GM18868 (cell line): ENCODE results near the gene PPP2R5C.
A peak's percentile ranks its signal among the peaks of the same experiment; 100 is the strongest.

Experiments used
- ATAC-seq: cut with Tn5 transposase; IDR thresholded peaks from one replicate; pipeline ENCODE4 v1.9.1; 2021; ENCODE audit warnings: mild to moderate bottlenecking, moderate library complexity; ENCODE audit not compliant: unreplicated experiment

The PPP2R5C gene

DNA sequence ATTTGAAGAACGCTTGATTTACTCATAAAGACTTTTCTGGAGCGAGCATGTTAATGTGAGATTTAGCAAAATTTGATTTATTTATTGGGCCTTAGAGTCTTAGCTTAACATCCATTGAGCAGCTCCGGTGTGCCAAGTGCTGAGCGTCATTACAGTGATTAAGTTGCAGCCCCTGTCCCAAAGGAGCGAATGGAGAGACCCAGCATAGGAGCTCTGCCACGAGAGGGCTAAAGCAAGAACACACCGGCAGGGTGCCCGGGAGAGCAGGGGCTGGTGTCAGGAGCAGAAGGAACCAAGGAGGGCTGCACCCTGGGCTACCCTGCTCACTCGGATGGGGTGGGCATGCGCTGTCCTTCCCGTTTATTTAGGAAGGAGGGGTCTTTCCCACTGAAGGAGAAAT lies 50.6 kb downstream of the PPP2R5C start:
- ATAC-seq: no peak

DNA sequence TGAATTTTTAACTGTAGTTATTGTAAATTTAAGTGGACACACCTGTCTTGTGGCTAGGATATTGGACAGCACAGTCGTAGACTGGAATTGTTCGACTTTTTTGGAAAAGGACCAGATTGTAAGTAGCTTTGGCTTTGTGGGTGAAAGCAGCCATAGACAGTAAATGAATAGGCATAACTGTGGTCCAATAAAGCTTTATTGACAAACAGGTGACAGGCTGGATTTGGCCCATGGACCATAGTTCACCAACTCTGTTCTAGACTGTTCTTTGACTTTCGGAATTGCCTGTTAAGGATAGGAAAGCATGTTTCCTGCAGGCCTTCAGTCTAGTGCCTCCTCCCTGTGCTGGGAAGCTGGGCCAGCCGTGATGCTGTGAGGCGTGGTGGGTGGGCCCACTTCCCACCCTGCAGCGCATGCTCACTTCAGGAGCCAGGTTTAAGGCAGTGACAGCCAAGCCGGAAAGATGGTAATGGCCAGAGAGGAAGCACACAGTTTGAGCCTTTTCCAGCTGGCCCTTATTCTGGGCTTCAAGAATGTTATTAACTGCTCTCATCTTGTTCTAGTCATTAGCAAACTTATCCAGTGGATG lies 51.8 kb downstream of the PPP2R5C start:
- no peak for ATAC-seq

DNA sequence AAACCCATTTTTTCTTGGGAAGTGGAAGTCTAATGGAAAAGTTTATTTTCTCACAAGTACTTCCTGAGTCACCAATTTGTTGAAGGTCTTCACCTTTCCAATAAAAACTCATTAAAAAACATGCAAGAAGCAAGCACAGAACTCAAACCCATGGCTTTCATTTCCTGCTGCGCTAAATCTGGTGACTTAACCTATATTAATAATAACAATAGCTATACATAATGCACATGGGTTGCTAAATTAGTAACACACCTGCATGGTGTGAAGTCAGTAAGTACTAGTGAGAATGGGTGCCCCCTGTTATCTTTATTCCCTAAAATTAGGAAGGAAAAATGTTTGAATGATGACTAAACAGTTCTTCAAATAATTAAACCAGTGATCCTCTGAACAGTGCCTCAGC lies 52.3 kb downstream of the PPP2R5C start:
- no peak for ATAC-seq

DNA sequence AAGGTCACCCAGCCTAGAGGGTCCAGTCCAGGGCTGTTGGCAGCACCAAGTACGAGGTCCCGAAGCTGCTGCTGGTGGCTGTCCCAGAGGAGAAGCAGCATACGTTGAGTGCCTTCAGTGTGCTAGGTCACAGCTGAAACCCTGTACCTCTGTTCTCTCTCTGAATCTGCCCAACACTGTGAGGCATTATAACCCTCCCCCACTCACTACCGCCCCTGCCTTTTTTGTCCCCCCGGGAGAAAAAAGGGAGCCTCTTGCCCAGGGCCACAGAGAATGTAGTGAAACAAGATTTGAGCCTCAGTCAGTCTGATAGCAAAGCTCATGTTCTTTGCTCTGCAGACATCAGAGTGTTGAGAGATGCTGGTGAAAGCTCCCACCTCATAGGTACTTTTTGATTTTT lies 53.4 kb downstream of the PPP2R5C start:
- ATAC-seq: no peak

GRCh38 chr14:101815994-101816393 lies 54.5 kb downstream of the PPP2R5C start:
- ATAC-seq: no peak

DNA sequence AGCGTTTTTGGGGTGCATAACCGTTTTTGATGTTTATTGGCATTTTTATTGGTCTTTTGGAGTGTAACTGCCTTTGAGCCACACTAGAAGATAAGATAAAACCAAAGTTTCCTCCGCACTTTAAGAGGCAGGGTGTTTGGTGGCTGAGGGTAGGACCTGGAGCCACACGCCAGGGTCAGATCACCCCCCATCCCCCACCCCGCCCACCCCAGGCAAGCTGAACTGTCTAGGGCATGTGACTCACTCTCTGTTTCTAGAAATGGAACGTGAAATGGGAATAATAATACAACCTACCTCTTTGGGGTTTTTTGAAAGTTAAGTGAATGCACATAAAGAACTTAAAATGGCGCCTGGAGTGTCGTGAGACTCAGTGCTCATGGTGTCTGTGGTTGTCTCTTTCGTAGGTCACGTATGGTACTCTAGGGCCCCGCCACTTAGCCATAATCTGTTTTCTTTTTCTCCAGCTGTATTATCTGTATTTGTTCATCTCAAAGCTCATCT lies 56.0 kb downstream of the PPP2R5C start:
- ATAC-seq: no peak

DNA sequence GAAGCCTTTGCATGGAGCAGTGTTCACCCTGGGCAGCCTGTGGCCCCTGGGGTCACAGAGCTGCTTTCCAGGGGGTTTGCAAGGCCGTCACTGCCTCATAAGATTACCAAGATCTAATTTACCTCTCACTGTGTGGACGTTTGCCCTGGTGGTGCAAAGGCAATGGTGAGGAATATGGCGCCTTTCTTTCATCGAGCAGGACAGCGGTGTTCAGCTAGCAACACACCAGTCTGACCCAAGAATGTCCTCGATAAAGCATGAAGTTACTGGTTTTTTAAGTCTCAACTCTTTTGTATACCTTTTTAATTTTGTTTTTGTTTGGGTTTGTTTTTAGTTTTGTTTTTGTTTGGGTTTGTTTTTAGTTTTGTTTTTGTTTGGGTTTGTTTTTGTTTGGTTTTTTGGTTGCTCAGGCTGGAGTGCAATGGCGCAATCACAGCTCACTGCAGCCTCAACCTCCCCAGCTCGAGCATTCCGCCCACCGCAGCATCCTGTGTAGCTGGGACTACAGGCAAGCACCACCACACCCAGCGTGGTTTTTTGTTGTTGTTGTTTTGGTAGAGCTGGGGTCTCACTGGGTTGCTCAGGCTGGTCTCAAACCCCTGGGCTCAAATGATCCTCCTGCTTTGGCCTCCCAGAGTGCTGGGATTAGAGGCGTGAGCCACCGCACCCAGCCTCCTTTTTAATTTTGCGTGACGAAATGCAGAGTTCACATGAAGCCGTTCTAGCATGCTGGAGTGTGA lies 57.9 kb downstream of the PPP2R5C start:
- ATAC-seq: no peak

- no peak for ATAC-seq
Observed at GRCh38 chr14:101820283-101820798, 58.8 kb downstream of the PPP2R5C start.

DNA sequence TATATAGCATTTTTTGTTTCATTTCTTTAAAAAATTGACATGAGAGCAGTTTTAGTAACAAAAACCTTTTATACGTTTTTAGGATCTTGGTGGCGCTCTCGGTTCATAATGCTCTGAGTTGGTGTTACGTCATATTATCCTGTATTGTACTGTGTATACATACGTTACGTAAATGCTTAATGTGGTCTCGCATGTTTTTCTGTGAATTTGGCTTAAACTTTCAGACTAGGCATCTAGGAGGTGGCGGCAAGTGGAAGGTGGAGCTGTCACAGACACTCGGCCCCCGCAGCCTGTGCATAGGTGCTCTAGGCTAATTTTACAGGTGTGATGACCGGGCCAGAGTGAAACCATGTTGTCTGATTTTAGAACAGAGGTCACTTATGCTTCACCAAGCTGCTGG lies 60.0 kb downstream of the PPP2R5C start:
- ATAC-seq: no peak

- ATAC-seq: no peak
Observed at GRCh38 chr14:101823066-101823465, 61.6 kb downstream of the PPP2R5C start.

DNA sequence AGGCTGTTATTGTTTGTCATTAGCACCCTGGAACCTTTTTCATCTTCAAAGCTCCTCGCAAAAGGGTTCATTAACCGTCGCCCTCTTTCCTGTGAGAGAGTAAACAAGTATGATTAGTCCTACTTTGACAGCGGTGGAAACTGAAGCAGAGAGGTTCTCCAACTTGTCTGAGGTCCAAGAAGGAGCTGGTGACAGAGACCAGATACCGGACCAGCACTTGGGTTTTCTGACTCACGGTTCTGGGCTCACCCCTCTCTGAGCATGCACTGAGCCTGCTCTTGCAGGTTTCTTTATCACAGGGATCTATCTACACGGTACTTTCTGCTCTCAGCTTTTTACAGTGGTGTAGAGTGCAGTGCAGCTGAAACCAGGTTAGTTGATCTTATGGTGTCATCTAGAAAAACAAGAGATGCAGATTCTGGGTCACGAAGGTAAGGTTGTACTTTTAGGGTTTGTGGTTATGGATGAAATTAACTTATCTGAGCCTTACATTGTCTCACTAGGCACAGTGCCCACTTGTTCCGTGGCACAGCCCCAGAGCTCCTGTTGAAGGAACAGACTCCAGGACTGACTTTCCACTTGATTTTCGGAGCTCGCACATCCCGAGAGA lies 62.1 kb downstream of the PPP2R5C start:
- peak; percentile 66 for ATAC-seq

GRCh38 chr14:101824339-101824727 lies 62.8 kb downstream of the PPP2R5C start:
- no peak for ATAC-seq

GRCh38 chr14:101825797-101826196 lies 64.3 kb downstream of the PPP2R5C start:
- no peak for ATAC-seq

- no peak for ATAC-seq
Observed at GRCh38 chr14:101826351-101826750, 64.8 kb downstream of the PPP2R5C start.

GRCh38 chr14:101827286-101827685 lies 65.8 kb downstream of the PPP2R5C start:
- ATAC-seq: no peak

DNA sequence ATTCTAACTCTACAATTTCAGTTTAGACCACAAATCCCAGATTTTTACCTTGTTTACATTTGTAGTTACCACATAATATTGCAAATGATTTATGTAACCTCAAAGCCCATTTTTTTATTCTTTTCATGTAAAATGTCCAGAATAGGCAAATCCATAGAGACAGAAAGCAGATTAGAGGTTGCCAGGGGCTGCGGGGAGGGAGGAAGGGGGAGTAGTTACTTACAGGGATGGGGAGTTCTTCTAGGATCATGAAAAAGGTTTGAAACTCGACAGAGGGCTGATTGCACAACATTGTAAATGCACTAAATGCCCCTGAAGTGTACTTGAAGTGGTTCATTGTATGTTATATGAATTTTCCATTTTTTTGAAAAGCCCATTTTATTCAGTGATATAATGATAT lies 66.5 kb downstream of the PPP2R5C start:
- ATAC-seq: no peak

DNA sequence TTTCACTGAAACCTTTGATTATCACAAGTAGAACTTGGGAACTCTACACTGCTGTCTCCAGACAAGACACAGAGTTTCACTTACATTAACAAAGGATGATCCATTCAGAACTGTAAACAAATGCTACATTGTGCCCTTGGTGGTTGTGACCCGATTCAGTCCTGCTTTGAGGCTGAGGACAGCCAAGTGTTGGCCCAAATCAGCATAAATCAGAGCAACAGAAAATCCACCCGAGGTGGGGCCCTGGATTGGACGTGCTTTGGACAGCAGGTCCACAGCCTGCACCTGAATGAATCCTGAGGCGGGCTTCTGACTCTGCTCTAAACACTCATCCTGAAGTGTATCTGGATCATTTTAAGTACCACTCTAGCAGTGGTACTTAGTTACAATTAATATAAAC lies 68.8 kb downstream of the PPP2R5C start:
- no peak for ATAC-seq

- ATAC-seq: no peak
Observed at GRCh38 chr14:101833045-101833444, 71.5 kb downstream of the PPP2R5C start.

DNA sequence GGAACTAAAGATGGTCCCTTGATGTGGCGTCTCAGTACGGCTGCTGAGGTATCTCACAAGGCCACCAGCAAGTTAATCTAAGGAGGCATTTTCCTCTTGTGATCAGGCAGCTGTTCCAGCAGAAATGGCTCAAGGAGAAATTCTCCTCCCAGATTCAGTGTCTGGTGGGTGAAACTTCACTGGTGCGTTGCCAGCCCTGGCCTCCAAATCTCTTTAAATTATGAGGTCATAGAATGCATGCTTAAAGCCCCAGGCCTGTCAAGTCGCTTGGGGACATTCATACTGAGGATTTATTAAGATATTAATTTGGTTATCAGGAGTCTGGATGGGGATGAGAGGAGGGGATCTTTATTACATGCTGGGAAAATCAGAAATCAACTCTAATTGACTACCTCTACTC lies 72.9 kb downstream of the PPP2R5C start:
- no peak for ATAC-seq

DNA sequence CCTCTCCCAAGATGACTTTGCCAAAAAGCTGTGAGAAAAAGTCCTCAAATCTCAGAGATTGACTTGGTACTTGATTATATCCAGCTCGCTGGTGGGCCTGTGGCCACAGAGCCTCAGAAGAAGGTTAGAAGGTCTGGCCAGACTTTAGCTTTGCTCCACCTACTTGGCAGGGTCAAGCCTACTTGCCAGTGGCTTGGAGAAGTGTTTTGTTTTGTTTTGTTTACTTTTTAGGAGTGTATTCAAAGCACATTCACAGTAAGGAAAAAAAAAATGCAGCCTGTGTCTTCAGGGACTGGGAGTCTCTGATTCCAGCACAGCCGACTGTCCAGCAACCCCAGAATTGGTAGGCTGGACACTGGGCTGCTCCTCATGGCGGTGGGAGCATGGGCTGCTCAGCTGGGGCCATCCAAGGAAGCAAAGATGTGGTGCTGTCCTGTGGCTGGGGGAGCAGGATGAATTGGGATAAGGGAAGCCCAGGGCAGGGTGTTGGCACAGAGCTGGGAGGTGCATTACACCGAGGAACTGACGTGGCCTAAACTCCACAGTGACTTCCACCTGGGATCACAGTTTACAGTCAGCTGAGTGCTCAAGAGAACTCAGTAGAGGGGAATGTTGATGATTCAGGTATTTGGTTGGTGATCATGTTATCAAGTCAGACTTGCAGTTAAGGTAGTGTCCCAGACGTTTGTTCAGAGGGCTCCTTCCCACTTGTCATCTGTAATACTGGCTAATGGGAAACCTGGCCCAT lies 73.5 kb downstream of the PPP2R5C start:
- no peak for ATAC-seq

DNA sequence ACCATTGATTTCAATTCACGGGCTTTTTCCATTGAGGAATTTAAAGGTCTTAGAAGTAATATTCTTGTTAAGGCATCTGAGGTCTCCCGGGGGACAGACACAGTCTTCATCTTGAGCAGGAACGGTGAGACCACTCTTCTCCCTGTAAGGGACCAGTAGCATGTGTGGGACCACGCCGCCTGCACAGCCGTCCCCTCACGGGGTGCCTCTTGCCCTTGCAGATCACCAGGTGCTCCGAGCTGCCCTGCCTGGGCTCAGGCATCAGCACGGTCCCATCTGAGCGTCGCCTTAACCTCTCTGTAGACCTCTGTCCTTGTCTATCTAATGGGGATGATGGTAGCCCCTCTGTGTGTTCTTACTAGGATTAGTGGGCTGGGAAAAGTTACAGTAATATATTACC lies 74.1 kb downstream of the PPP2R5C start:
- no peak for ATAC-seq
